BE2C (cell line): Measurements from ENCODE around the gene CCT6B.

Source experiments
- DNase-seq: peaks from one replicate; pipeline ENCODE4 v3.0.0-alpha.2; 2020
- H3K27me3 ChIP-seq: fragments of 250-450 bp; sonication (Bioruptor Pico); 2 replicates; pipeline ENCODE4 v1.5.1; 2020; ENCODE audit warnings: mild to moderate bottlenecking
- H3K36me3 ChIP-seq: fragments of 250-450 bp; sonication (Bioruptor Pico); 2 replicates; pipeline ENCODE4 v1.5.1; 2020; ENCODE audit warnings: mild to moderate bottlenecking
- H3K4me1 ChIP-seq: fragments of 250-450 bp; sonication (Bioruptor Pico); 2 replicates; pipeline ENCODE4 v1.5.1; 2020
- H3K4me3 ChIP-seq: 2 replicates; pipeline ENCODE4 v1.5.1; 2011; ENCODE audit warnings: low read depth, low read length
- H3K9me3 ChIP-seq: fragments of 250-450 bp; sonication (Bioruptor Pico); 2 replicates; pipeline ENCODE4 v1.5.1; 2020
- TF ChIP-seq, protein P1 (sequence below): IDR thresholded peaks from 2 replicates; pipeline ENCODE4 v1.5.1; 2012; ENCODE audit warnings: mild to moderate bottlenecking, low read depth, low read length

The CCT6B gene

GRCh38 chr17:34996422-34997285, 35.4 kb upstream of the CCT6B start:
- Histone ChIP-seq H3K27me3 (no peaks in the 10 kb centered on the region), H3K36me3 (peaks cover 94% of the 10 kb centered on the region), H3K4me1 (no peaks in the 10 kb centered on the region), H3K4me3 (no peak overlapping the region), H3K9me3 (no peaks in the 10 kb centered on the region)
- TF ChIP-seq, protein P1, sequence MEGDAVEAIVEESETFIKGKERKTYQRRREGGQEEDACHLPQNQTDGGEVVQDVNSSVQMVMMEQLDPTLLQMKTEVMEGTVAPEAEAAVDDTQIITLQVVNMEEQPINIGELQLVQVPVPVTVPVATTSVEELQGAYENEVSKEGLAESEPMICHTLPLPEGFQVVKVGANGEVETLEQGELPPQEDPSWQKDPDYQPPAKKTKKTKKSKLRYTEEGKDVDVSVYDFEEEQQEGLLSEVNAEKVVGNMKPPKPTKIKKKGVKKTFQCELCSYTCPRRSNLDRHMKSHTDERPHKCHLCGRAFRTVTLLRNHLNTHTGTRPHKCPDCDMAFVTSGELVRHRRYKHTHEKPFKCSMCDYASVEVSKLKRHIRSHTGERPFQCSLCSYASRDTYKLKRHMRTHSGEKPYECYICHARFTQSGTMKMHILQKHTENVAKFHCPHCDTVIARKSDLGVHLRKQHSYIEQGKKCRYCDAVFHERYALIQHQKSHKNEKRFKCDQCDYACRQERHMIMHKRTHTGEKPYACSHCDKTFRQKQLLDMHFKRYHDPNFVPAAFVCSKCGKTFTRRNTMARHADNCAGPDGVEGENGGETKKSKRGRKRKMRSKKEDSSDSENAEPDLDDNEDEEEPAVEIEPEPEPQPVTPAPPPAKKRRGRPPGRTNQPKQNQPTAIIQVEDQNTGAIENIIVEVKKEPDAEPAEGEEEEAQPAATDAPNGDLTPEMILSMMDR, result no peak
- DNase-seq, result no peak

DNA sequence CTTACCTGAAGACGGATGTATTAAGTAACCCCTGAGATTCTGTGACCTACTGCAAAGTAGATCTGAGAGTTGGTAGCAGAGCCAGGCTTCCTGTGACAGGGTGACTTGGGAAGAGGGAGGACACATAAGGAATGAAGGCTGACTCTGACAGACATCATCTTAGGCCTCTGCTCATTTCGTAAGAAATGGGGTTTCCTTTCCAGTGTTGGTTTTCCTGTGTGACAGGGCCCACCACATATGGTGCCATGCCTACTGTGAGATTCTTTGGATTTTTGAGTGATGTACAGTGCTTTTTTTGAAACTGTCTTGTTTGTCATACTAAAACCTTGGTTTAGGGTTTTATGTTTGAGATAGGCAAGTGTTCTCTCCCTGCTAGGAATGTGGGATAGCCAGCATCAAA, 31.8 kb upstream of the CCT6B start:
- TF ChIP-seq, protein P1, result no peak
- H3K36me3 ChIP-seq, result peaks cover 96% of the 10 kb centered on the region
- DNase-seq, result no peak
- no peaks in the 10 kb centered on the region for H3K27me3 ChIP-seq
- H3K9me3 ChIP-seq, result no peaks in the 10 kb centered on the region
- H3K4me3 ChIP-seq, result no peak overlapping the region
- no peaks in the 10 kb centered on the region for H3K4me1 ChIP-seq

GRCh38 chr17:34991606-34992005, 30.3 kb upstream of the CCT6B start:
- no peak for DNase-seq
- Histone ChIP-seq H3K4me1 (no peaks in the 10 kb centered on the region), H3K4me3 (no peak overlapping the region), H3K27me3 (no peaks in the 10 kb centered on the region), H3K9me3 (no peaks in the 10 kb centered on the region), H3K36me3 (peaks cover 95% of the 10 kb centered on the region)
- TF ChIP-seq, protein P1, result no peak

GRCh38 chr17:34990921-34991365, 29.7 kb upstream of the CCT6B start:
- Histone ChIP-seq H3K4me1 (no peaks in the 10 kb centered on the region), H3K9me3 (no peaks in the 10 kb centered on the region), H3K27me3 (no peaks in the 10 kb centered on the region), H3K4me3 (no peak overlapping the region), H3K36me3 (peaks cover 96% of the 10 kb centered on the region)
- no peak for DNase-seq
- TF ChIP-seq, protein P1, result no peak

DNA sequence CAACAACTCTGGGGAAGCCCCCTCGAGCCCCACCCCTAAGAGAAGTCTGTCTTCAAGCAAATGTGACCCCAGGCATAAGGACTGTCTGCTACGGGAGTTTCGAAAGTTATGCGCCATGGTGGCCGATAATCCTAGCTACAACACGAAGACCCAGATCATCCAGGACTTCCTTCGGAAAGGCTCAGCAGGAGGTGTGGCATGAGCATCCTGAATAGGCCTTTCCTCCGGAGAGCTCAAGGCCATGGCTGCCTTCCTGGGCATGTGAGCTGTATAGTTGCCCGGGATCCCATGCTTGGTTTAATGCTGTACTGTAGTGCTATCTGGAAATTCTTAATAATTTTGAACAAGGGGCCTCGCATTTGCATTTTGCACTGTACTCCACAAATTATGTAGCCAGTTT, 28.2 kb upstream of the CCT6B start:
- H3K27me3 ChIP-seq, result no peaks in the 10 kb centered on the region
- H3K9me3 ChIP-seq, result no peaks in the 10 kb centered on the region
- no peak overlapping the region for H3K4me3 ChIP-seq
- H3K4me1 ChIP-seq, result no peaks in the 10 kb centered on the region
- TF ChIP-seq, protein P1, result no peak
- peaks cover 94% of the 10 kb centered on the region for H3K36me3 ChIP-seq
- no peak for DNase-seq

- TF ChIP-seq, protein P1, result no peak
Measured at GRCh38 chr17:34988644-34989043, 27.4 kb upstream of the CCT6B start.

More at GRCh38 chr17:34988644-34989043, 27.4 kb upstream of the CCT6B start:
- Histone ChIP-seq H3K27me3 (no peaks in the 10 kb centered on the region), H3K4me3 (no peak overlapping the region), H3K9me3 (no peaks in the 10 kb centered on the region), H3K4me1 (no peaks in the 10 kb centered on the region), H3K36me3 (peaks cover 93% of the 10 kb centered on the region)
- no peak for DNase-seq
